Activated CD4-positive, alpha-beta memory T cell treated with anti-CD3 and anti-CD28 coated beads for 36 hours (primary cell): ENCODE measurements around the gene LAMP1. TPM values are rescaled to one million over a fixed set of nuclear protein-coding genes. Genes with fewer than 3 reads are reported as not detected.

Experiments
- CTCF ChIA-PET: fragments of 350-600 bp; sonication (Branson Sonifier 250); formaldehyde crosslinking; loops from one replicate; lab custom pipeline; 2021; ENCODE audit warnings: antibody characterized with exemption, inconsistent platforms; lab: Charles Lee
- POLR2A ChIA-PET: fragments of 350-600 bp; sonication (Branson Sonifier 250); formaldehyde crosslinking; loops from one replicate; lab custom pipeline; 2021; ENCODE audit warnings: antibody characterized with exemption; lab: Charles Lee
- DNase-seq: peaks from one replicate; pipeline ENCODE4 v3.0.0-alpha.2; 2020
- H3K27ac Mint-ChIP-seq: one replicate; pipeline ENCODE4 v1.8.0; 2021; ENCODE audit warnings: mixed read lengths
- H3K27me3 Mint-ChIP-seq: one replicate; pipeline ENCODE4 v1.8.0; 2021; ENCODE audit warnings: mixed read lengths
- H3K36me3 Mint-ChIP-seq: one replicate; pipeline ENCODE4 v1.8.0; 2021; ENCODE audit warnings: mixed read lengths
- H3K4me1 Mint-ChIP-seq: one replicate; pipeline ENCODE4 v1.8.0; 2021; ENCODE audit warnings: low read depth, mixed read lengths
- H3K4me3 Mint-ChIP-seq: one replicate; pipeline ENCODE4 v1.8.0; 2021; ENCODE audit warnings: mild to moderate bottlenecking, mixed read lengths
- H3K9me3 Mint-ChIP-seq: one replicate; pipeline ENCODE4 v1.8.0; 2021; ENCODE audit warnings: mixed read lengths
- intact Hi-C: fragments of 100-400 bp; cut with micrococcal nuclease; formaldehyde crosslinking; loops from one replicate; pipeline ENCODE4 v1.15.1; 2023
- total RNA-seq, 2 experiments: library from RNA; stranded (reverse); gene quantifications; one replicate each; pipeline ENCODE4 v1.2.3, GENCODE V29; 2021

The LAMP1 gene
- total RNA-seq, 2 experiments from 2014 or later, result 45.9 to 46.8 TPM

DNA sequence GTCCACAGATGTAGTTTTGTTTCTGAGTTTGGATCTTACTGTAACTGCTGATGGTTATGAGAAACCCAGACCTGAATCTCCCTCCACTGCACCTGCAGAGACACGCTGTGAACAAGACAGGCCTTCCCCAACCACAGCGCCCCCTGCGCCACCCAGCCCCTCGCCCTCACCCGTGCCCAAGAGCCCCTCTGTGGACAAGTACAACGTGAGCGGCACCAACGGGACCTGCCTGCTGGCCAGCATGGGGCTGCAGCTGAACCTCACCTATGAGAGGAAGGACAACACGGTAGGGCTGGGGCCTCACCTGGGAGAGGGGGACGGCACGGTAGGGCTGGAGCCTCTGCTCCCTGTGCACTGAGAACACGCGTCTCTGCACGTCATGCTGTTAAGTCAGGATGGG is 22.3 kb downstream of the LAMP1 start:
- no peak for DNase-seq
- POLR2A ChIA-PET, result no interaction called here
- intact Hi-C loops, result no loop called here
- Mint-ChIP-seq H3K27ac (no peak overlapping the region), H3K4me3 (no peak overlapping the region), H3K9me3 (no peaks in the 10 kb centered on the region), H3K36me3 (peaks cover 29% of the 10 kb centered on the region), H3K27me3 (no peaks in the 10 kb centered on the region), H3K4me1 (no peaks in the 10 kb centered on the region)
- CTCF ChIA-PET, result no interaction called here

DNA sequence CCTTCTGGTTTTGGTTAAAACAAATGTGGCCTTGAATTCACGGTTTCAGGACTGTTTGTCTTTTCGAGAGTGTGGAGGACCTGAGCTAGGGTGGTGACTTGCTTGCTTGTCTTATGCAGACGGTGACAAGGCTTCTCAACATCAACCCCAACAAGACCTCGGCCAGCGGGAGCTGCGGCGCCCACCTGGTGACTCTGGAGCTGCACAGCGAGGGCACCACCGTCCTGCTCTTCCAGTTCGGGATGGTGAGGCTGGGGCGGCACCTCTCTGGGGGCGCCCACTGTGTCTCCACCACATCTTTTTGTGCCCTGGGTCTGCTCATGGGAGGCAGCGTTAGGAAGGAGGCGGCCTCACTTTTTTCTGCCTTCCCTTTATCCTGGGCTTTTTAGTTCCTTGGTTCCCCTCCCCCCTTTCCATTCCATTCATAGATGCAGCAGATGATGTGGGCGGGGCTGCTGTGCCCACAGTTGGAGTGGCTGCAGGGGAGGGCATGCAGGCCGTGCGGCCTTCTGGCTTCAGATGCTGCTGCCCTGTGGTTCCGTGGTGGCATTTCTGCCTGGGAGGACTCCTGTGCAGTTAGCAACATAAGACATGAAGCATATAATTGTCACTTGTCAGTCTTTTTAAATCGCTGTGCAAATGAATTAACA is 23.3 kb downstream of the LAMP1 start:
- no peak for DNase-seq
- Mint-ChIP-seq H3K4me1 (no peaks in the 10 kb centered on the region), H3K27me3 (no peaks in the 10 kb centered on the region), H3K36me3 (peaks cover 29% of the 10 kb centered on the region), H3K9me3 (no peaks in the 10 kb centered on the region), H3K27ac (no peak overlapping the region), H3K4me3 (no peak overlapping the region)
- intact Hi-C loops, result no loop called here
- CTCF ChIA-PET, result no interaction called here
- POLR2A ChIA-PET, result no interaction called here

DNA sequence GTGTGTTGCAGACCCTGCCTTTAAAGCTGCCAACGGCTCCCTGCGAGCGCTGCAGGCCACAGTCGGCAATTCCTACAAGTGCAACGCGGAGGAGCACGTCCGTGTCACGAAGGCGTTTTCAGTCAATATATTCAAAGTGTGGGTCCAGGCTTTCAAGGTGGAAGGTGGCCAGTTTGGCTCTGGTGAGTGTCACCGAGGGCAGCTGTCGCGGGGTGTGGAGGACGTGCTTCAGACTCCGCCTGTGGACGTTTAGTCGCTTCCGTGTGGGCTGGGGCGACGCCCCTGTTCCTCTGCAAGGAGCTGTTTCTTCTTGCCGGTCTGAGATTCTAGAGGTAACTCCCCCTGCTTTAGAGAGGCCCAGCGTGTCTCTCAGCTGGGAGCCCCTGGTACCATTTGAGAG is 24.5 kb downstream of the LAMP1 start:
- no peak overlapping the region for H3K4me3 Mint-ChIP-seq
- ChIA-PET POLR2A (no interaction called here), CTCF (no interaction called here)
- intact Hi-C loops, result no loop called here
- H3K9me3 Mint-ChIP-seq, result no peaks in the 10 kb centered on the region
- H3K36me3 Mint-ChIP-seq, result peaks cover 29% of the 10 kb centered on the region
- no peak for DNase-seq
- no peak overlapping the region for H3K27ac Mint-ChIP-seq
- H3K27me3 Mint-ChIP-seq, result no peaks in the 10 kb centered on the region
- H3K4me1 Mint-ChIP-seq, result no peaks in the 10 kb centered on the region

DNA sequence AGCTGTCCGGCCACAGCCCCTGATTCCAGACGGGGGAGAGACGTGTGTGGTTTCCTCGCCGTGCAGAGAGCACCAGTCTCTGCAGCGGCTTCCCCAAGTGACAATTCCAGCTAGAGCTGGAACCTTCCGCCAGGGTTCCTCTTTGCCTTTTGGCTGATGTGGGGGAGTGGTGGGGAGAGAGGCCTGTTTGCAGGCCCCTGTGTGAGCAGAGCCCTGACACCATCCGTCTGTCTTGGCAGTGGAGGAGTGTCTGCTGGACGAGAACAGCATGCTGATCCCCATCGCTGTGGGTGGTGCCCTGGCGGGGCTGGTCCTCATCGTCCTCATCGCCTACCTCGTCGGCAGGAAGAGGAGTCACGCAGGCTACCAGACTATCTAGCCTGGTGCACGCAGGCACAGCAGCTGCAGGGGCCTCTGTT is 25.0 kb downstream of the LAMP1 start:
- H3K4me3 Mint-ChIP-seq, result no peak overlapping the region
- ChIA-PET CTCF (no interaction called here), POLR2A (no interaction called here)
- no peaks in the 10 kb centered on the region for H3K9me3 Mint-ChIP-seq
- H3K27ac Mint-ChIP-seq, result no peak overlapping the region
- DNase-seq, result no peak
- no peaks in the 10 kb centered on the region for H3K4me1 Mint-ChIP-seq
- intact Hi-C loops, result no loop called here
- no peaks in the 10 kb centered on the region for H3K27me3 Mint-ChIP-seq
- H3K36me3 Mint-ChIP-seq, result peaks cover 29% of the 10 kb centered on the region

DNA sequence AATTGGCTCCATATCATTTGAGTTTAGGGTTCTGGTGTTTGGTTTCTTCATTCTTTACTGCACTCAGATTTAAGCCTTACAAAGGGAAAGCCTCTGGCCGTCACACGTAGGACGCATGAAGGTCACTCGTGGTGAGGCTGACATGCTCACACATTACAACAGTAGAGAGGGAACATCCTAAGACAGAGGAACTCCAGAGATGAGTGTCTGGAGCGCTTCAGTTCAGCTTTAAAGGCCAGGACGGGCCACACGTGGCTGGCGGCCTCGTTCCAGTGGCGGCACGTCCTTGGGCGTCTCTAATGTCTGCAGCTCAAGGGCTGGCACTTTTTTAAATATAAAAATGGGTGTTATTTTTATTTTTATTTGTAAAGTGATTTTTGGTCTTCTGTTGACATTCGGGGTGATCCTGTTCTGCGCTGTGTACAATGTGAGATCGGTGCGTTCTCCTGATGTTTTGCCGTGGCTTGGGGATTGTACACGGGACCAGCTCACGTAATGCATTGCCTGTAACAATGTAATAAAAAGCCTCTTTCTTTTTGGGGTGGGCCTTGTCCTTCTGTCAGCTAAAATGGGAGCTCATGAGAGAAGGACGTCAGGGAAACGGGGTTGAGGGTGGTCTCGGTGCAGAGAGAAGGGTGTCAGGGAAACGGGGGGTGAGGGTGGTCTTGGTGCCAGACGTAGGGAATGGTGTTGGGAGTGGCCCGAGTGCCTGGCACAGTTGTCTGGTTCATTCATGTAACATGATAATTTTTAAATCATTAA is 26.0 kb downstream of the LAMP1 start:
- Mint-ChIP-seq H3K36me3 (peaks cover 29% of the 10 kb centered on the region), H3K27me3 (no peaks in the 10 kb centered on the region), H3K4me3 (no peak overlapping the region), H3K9me3 (no peaks in the 10 kb centered on the region), H3K4me1 (no peaks in the 10 kb centered on the region), H3K27ac (no peak overlapping the region)
- ChIA-PET POLR2A (no interaction called here), CTCF (no interaction called here)
- DNase-seq, result no peak
- intact Hi-C loops, result no loop called here

DNA sequence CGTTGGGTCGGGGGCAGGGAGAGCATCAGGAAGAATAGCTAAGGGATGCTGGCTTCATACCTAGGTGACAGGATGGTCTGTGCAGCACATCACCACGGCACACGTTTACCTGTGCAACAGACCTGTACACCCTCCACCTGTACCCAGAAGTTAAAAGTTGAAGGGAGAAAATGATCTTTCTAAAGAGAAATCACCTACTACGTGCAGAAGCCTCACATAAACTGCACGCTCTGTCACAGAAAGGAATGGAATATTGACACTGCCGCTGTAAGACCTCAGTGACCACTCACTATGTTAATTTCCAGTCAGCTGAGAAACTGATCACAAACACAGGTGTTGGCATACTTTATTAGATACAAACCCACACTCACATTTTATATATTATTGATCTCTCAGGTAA is 26.8 kb downstream of the LAMP1 start:
- Mint-ChIP-seq H3K9me3 (no peaks in the 10 kb centered on the region), H3K4me1 (no peaks in the 10 kb centered on the region), H3K27ac (no peak overlapping the region), H3K27me3 (no peaks in the 10 kb centered on the region), H3K36me3 (peaks cover 29% of the 10 kb centered on the region), H3K4me3 (no peak overlapping the region)
- POLR2A ChIA-PET, result no interaction called here
- intact Hi-C loops, result no loop called here
- CTCF ChIA-PET, result no interaction called here
- DNase-seq, result no peak

DNA sequence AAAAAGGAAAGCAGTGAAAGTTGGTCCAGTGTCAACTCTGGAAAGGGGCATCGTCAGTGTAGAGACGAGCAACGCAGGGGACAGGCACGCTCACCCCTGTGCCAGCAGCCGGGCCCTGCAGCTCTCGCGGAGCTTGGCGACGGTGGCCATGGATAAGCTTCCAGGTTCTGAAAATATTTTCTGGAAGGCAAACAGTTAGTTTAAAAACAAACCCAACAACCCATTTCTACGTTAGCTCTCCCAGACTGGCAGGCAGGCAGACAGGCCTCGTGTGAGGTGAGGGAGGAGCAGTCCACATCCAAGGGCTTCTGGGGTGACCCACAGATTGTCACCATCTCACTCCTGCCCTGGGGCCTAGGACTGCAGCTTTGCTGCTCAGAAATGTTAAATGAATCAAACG is 27.4 kb downstream of the LAMP1 start:
- H3K36me3 Mint-ChIP-seq, result peaks cover 29% of the 10 kb centered on the region
- no peaks in the 10 kb centered on the region for H3K4me1 Mint-ChIP-seq
- H3K27ac Mint-ChIP-seq, result no peak overlapping the region
- no peak overlapping the region for H3K4me3 Mint-ChIP-seq
- DNase-seq, result no peak
- CTCF ChIA-PET, result no interaction called here
- H3K27me3 Mint-ChIP-seq, result no peaks in the 10 kb centered on the region
- no peaks in the 10 kb centered on the region for H3K9me3 Mint-ChIP-seq
- POLR2A ChIA-PET, result no interaction called here
- intact Hi-C loops, result no loop called here

DNA sequence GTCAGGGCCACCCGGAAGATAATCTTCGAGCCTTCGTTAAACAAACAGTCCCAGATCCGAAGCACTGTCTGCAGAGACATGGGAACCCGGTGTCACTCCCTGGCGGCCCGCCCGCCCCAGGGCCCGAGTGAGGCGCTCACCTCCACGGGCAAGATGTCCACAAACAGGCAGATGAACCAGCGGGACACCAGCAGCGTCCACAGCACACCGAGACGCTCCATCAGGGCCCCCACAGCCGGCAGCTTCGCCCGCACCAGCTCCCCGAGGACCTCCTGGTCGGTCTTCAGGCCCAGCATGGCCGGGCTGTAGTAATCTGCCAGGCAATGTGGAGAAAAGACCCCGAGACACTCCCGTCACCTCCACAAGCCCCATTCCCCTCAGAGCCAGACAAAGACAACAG is 28.7 kb downstream of the LAMP1 start:
- ChIA-PET CTCF (no interaction called here), POLR2A (no interaction called here)
- H3K27ac Mint-ChIP-seq, result no peak overlapping the region
- peaks cover 27% of the 10 kb centered on the region for H3K36me3 Mint-ChIP-seq
- DNase-seq, result no peak
- no peaks in the 10 kb centered on the region for H3K4me1 Mint-ChIP-seq
- intact Hi-C loops, result no loop called here
- no peak overlapping the region for H3K4me3 Mint-ChIP-seq
- no peaks in the 10 kb centered on the region for H3K27me3 Mint-ChIP-seq
- H3K9me3 Mint-ChIP-seq, result no peaks in the 10 kb centered on the region

DNA sequence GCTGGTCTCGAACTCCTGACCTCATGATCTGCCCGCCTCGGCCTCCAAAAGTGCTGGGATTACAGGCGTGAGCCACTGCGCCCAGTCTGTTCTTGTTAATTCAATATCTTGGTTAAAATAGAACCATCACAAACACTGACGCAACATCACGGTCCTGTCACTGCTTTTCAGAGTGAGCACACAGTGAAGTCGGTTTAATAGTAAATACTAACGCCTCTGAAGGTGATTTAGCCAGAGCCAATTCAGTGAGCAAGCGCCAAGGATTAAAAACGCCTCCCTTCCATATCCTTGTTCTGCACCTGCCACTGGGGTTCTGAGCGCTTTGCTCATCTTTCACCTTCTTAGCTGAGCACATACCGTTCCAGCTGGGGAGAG is 30.3 kb downstream of the LAMP1 start:
- Mint-ChIP-seq H3K36me3 (peaks cover 14% of the 10 kb centered on the region), H3K4me1 (no peaks in the 10 kb centered on the region), H3K9me3 (no peaks in the 10 kb centered on the region), H3K4me3 (no peak overlapping the region), H3K27ac (no peak overlapping the region), H3K27me3 (no peaks in the 10 kb centered on the region)
- intact Hi-C loops, result no loop called here
- POLR2A ChIA-PET, result interaction anchor here (0.6 kb wide), 1 partner anchor 63 kb away, joined by 5 read pairs; no protein-coding TSS in a partner anchor
- CTCF ChIA-PET, result no interaction called here
- DNase-seq, result no peak

DNA sequence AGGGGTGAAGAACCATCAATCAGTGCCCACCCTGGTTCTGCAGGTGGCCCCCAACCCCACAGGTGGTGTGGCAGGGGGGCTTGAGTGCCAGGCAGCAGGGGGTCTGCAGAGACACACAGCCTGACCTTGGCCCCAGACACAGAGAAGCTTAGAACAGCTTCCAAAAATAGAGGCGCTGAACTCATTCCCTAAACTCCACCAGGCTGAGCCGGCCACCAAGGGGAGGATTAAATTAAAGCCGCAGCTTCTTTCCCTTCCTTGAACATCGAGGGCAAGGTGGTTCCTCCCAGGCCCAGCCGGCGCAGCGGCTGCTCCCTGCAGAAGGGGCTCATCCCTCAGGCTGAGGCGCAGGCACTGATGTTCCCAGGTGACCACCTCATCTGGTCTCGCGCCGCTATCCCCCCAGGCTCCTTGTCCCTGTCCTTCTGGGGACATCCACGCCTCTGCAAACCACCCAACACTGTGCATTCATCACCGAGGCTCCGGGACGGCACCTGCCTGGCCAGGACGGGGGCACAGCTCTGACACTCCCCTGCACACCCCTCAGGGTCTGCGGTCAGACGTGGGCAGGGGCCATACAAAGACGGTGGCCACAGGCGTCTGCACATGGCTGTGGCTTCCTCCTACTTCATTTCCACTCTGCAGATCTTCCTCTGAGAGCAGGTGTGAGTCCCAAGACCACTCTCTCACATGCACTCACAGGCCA is 30.9 kb downstream of the LAMP1 start:
- ChIA-PET CTCF (no interaction called here), POLR2A (no interaction called here)
- Mint-ChIP-seq H3K27me3 (no peaks in the 10 kb centered on the region), H3K4me3 (no peak overlapping the region), H3K36me3 (peaks cover 12% of the 10 kb centered on the region), H3K27ac (no peak overlapping the region), H3K9me3 (no peaks in the 10 kb centered on the region), H3K4me1 (no peaks in the 10 kb centered on the region)
- DNase-seq, result no peak
- intact Hi-C loops, result no loop called here

DNA sequence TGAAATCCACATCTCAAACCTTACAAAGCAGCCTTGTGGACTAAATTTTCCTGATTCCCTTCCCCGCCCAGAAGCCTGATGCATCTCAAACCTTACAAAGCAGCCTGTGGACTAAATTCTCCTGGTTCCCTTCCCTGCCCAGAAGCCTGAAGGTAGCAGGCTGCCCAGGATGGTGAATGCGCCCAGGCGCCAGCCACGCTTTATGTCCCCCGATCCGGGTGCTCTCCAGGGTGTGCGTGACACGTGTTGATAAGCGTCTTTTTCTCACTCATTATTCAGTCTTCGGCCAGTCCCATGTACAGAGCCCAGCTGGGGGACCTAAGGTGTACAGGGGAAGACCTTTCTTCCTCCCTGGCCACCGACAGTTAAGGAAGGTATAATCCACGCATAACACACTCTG is 31.8 kb downstream of the LAMP1 start:
- peaks cover 4% of the 10 kb centered on the region for H3K36me3 Mint-ChIP-seq
- H3K4me3 Mint-ChIP-seq, result no peak overlapping the region
- no peak overlapping the region for H3K27ac Mint-ChIP-seq
- H3K9me3 Mint-ChIP-seq, result no peaks in the 10 kb centered on the region
- no peaks in the 10 kb centered on the region for H3K27me3 Mint-ChIP-seq
- CTCF ChIA-PET, result no interaction called here
- POLR2A ChIA-PET, result no interaction called here
- H3K4me1 Mint-ChIP-seq, result no peaks in the 10 kb centered on the region
- DNase-seq, result no peak
- intact Hi-C loops, result no loop called here

DNA sequence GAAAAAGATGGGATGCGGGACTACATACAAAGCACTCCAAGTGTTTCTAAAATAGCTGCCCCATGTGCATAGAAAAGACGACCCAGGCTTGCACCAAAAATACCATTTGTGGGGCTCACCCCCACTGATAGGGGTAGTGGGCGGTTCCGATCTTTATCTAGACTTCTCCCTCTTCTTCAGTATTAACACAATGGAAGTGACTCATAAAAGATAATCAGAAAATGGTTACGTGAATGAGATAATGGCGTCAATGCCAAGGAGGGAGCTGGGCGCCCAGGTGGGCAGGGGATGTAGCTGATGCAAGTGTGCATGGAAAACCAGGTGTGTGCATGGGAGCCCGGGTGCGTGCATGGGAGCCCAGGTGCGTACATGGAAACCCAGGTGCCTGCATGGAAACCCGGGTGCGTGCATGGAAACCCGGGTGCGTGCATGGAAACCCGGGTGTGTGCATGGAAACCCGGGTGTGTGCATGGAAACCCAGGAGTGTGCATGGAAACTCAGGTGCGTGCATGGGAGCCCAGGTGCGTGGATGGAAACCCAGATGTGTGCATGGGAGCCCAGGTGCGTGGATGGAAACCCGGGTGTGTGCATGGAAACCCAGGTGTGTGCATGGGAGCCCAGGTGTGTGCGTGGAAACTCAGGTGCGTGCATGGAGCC is 32.7 kb downstream of the LAMP1 start:
- CTCF ChIA-PET, result no interaction called here
- Mint-ChIP-seq H3K27me3 (no peaks in the 10 kb centered on the region), H3K9me3 (no peaks in the 10 kb centered on the region)

More for the DNA sequence above, 32.7 kb downstream of the LAMP1 start:
- POLR2A ChIA-PET, result no interaction called here
- no peak for DNase-seq
- H3K4me3 Mint-ChIP-seq, result no peak overlapping the region
- no peak overlapping the region for H3K27ac Mint-ChIP-seq
- intact Hi-C loops, result no loop called here
- H3K36me3 Mint-ChIP-seq, result no peaks in the 10 kb centered on the region
- no peaks in the 10 kb centered on the region for H3K4me1 Mint-ChIP-seq
